Activated CD4-positive, alpha-beta memory T cell treated with anti-CD3 and anti-CD28 coated beads, Interleukin-2, amount 10 ng/mL, durations not matched to agents 7 days and 5 days (primary cell): Measurements from ENCODE around the gene RGS17. TPM values are rescaled to one million over a fixed set of nuclear protein-coding genes. Genes with fewer than 3 reads are reported as not detected.
"Not testable (repeated sequence)": the region's sequence is repeated elsewhere in the genome, so short reads cannot be mapped to it uniquely, and the experiment has no call there.

Experiments used
- CTCF ChIA-PET: fragments of 350-600 bp; sonication (Branson Sonifier 250); formaldehyde crosslinking; loops from one replicate; lab custom pipeline; 2021; ENCODE audit warnings: antibody characterized with exemption, inconsistent platforms; lab: Charles Lee
- POLR2A ChIA-PET: fragments of 350-600 bp; sonication (Branson Sonifier 250); formaldehyde crosslinking; loops from one replicate; lab custom pipeline; 2021; ENCODE audit warnings: antibody characterized with exemption; lab: Charles Lee
- DNase-seq: peaks from one replicate; pipeline ENCODE4 v3.0.0-alpha.2; 2020
- H3K27ac Mint-ChIP-seq: one replicate; pipeline ENCODE4 v1.8.0; 2021; ENCODE audit warnings: mild to moderate bottlenecking, mixed read lengths
- H3K27me3 Mint-ChIP-seq: one replicate; pipeline ENCODE4 v1.8.0; 2021; ENCODE audit warnings: mixed read lengths
- H3K36me3 Mint-ChIP-seq: one replicate; pipeline ENCODE4 v1.8.0; 2021; ENCODE audit warnings: low read depth, mixed read lengths
- H3K4me1 Mint-ChIP-seq: one replicate; pipeline ENCODE4 v1.8.0; 2021; ENCODE audit warnings: mixed read lengths
- H3K4me3 Mint-ChIP-seq: one replicate; pipeline ENCODE4 v1.8.0; 2021; ENCODE audit warnings: mild to moderate bottlenecking, mixed read lengths
- H3K9me3 Mint-ChIP-seq: one replicate; pipeline ENCODE4 v1.8.0; 2021; ENCODE audit warnings: mixed read lengths
- total RNA-seq, 2 experiments: library from RNA; stranded (reverse); gene quantifications; one replicate each; pipeline ENCODE4 v1.2.3, GENCODE V29; 2021

Gene RGS17
- total RNA-seq, 2 experiments from 2014 or later: 0.10 TPM; not detected in 1

- CTCF ChIA-PET, H3K4me3 Mint-ChIP-seq, H3K4me1 Mint-ChIP-seq, POLR2A ChIA-PET, H3K27me3 Mint-ChIP-seq, H3K27ac Mint-ChIP-seq, H3K9me3 Mint-ChIP-seq, H3K36me3 Mint-ChIP-seq, DNase-seq: not testable (repeated sequence)
These were observed 20.5 kb downstream of the RGS17 start for GRCh38 chr6:153110612-153111011.

GRCh38 chr6:153108315-153108714, 22.8 kb downstream of the RGS17 start:
- no peak overlapping the region for H3K27ac Mint-ChIP-seq
- CTCF ChIA-PET: no interaction called here
- peaks cover 4% of the 10 kb centered on the region for H3K27me3 Mint-ChIP-seq

GRCh38 chr6:153106021-153106420, 25.1 kb downstream of the RGS17 start:
- Mint-ChIP-seq H3K4me3 (no peak overlapping the region), H3K9me3 (no peaks in the 10 kb centered on the region), H3K27me3 (peaks cover 4% of the 10 kb centered on the region), H3K4me1 (no peaks in the 10 kb centered on the region), H3K27ac (no peak overlapping the region), H3K36me3 (no peaks in the 10 kb centered on the region)
- ChIA-PET CTCF (no interaction called here), POLR2A (no interaction called here)
- no peak for DNase-seq

More at GRCh38 chr6:153108315-153108714, 22.8 kb downstream of the RGS17 start:
- no peaks in the 10 kb centered on the region for H3K36me3 Mint-ChIP-seq
- no peak for DNase-seq
- no peaks in the 10 kb centered on the region for H3K9me3 Mint-ChIP-seq
- H3K4me1 Mint-ChIP-seq: no peaks in the 10 kb centered on the region
- POLR2A ChIA-PET: no interaction called here
- H3K4me3 Mint-ChIP-seq: no peak overlapping the region

GRCh38 chr6:153104220-153104619, 26.9 kb downstream of the RGS17 start:
- Mint-ChIP-seq H3K4me1 (no peaks in the 10 kb centered on the region), H3K36me3 (no peaks in the 10 kb centered on the region), H3K27me3 (peaks cover 4% of the 10 kb centered on the region), H3K4me3 (no peak overlapping the region), H3K27ac (no peak overlapping the region), H3K9me3 (no peaks in the 10 kb centered on the region)
- CTCF ChIA-PET: no interaction called here
- no peak for DNase-seq
- POLR2A ChIA-PET: no interaction called here

- Mint-ChIP-seq H3K27me3 (peaks cover 4% of the 10 kb centered on the region), H3K4me3 (no peak overlapping the region), H3K4me1 (no peaks in the 10 kb centered on the region), H3K27ac (no peak overlapping the region), H3K9me3 (no peaks in the 10 kb centered on the region), H3K36me3 (no peaks in the 10 kb centered on the region)
- no peak for DNase-seq
- POLR2A ChIA-PET: no interaction called here
- CTCF ChIA-PET: no interaction called here
These were observed 27.8 kb downstream of the RGS17 start for GRCh38 chr6:153103319-153103655.

GRCh38 chr6:153102605-153103318, 28.3 kb downstream of the RGS17 start:
- POLR2A ChIA-PET: no interaction called here
- Mint-ChIP-seq H3K27me3 (peaks cover 4% of the 10 kb centered on the region), H3K9me3 (no peaks in the 10 kb centered on the region), H3K36me3 (no peaks in the 10 kb centered on the region), H3K4me3 (no peak overlapping the region), H3K4me1 (no peaks in the 10 kb centered on the region), H3K27ac (no peak overlapping the region)
- DNase-seq: no peak
- CTCF ChIA-PET: no interaction called here

- ChIA-PET CTCF (no interaction called here), POLR2A (no interaction called here)
- Mint-ChIP-seq H3K4me1 (no peaks in the 10 kb centered on the region), H3K27me3 (peaks cover 7% of the 10 kb centered on the region), H3K4me3 (no peak overlapping the region), H3K9me3 (no peaks in the 10 kb centered on the region), H3K36me3 (no peaks in the 10 kb centered on the region), H3K27ac (no peak overlapping the region)
- DNase-seq: no peak
These were observed 29.6 kb downstream of the RGS17 start for GRCh38 chr6:153101461-153101860.

- no peaks in the 10 kb centered on the region for H3K36me3 Mint-ChIP-seq
These were observed 31.4 kb downstream of the RGS17 start for GRCh38 chr6:153099636-153100035.

GRCh38 chr6:153096792-153097191, 34.3 kb downstream of the RGS17 start:
- Mint-ChIP-seq H3K27me3 (peaks cover 3% of the 10 kb centered on the region), H3K27ac (no peak overlapping the region), H3K36me3 (no peaks in the 10 kb centered on the region), H3K9me3 (no peaks in the 10 kb centered on the region), H3K4me1 (peaks cover 3% of the 10 kb centered on the region), H3K4me3 (no peak overlapping the region)
- ChIA-PET POLR2A (no interaction called here), CTCF (interaction anchor here (0.7 kb wide), 1 partner anchor 62 kb away, joined by 5 read pairs; no protein-coding TSS in a partner anchor)
- no peak for DNase-seq

More at GRCh38 chr6:153099636-153100035, 31.4 kb downstream of the RGS17 start:
- CTCF ChIA-PET: no interaction called here
- Mint-ChIP-seq H3K4me3 (no peak overlapping the region), H3K4me1 (no peaks in the 10 kb centered on the region), H3K27me3 (peaks cover 3% of the 10 kb centered on the region), H3K27ac (no peak overlapping the region), H3K9me3 (no peaks in the 10 kb centered on the region)
- POLR2A ChIA-PET: no interaction called here
- DNase-seq: no peak

GRCh38 chr6:153096031-153096430, 35.1 kb downstream of the RGS17 start:
- Mint-ChIP-seq H3K27me3 (peaks cover 3% of the 10 kb centered on the region), H3K4me3 (no peak overlapping the region), H3K4me1 (peaks cover 3% of the 10 kb centered on the region), H3K27ac (no peak overlapping the region), H3K36me3 (no peaks in the 10 kb centered on the region), H3K9me3 (no peaks in the 10 kb centered on the region)
- no peak for DNase-seq
- ChIA-PET POLR2A (no interaction called here), CTCF (no interaction called here)

GRCh38 chr6:153092082-153093013, 38.7 kb downstream of the RGS17 start:
- POLR2A ChIA-PET: no interaction called here
- Mint-ChIP-seq H3K27ac (no peak overlapping the region), H3K4me1 (peaks cover 3% of the 10 kb centered on the region), H3K36me3 (no peaks in the 10 kb centered on the region), H3K27me3 (no peaks in the 10 kb centered on the region), H3K4me3 (no peak overlapping the region), H3K9me3 (no peaks in the 10 kb centered on the region)
- no peak for DNase-seq
- CTCF ChIA-PET: no interaction called here

- no peaks in the 10 kb centered on the region for H3K36me3 Mint-ChIP-seq
- no peak overlapping the region for H3K27ac Mint-ChIP-seq
- H3K4me1 Mint-ChIP-seq: peaks cover 7% of the 10 kb centered on the region
- H3K27me3 Mint-ChIP-seq: no peaks in the 10 kb centered on the region
- no peak overlapping the region for H3K4me3 Mint-ChIP-seq
- ChIA-PET CTCF (no interaction called here), POLR2A (no interaction called here)
- no peak for DNase-seq
- H3K9me3 Mint-ChIP-seq: no peaks in the 10 kb centered on the region
These were observed 40.7 kb downstream of the RGS17 start for GRCh38 chr6:153090241-153090930.

- Mint-ChIP-seq H3K27me3 (no peaks in the 10 kb centered on the region), H3K4me3 (no peak overlapping the region), H3K4me1 (peaks cover 7% of the 10 kb centered on the region), H3K36me3 (no peaks in the 10 kb centered on the region), H3K9me3 (no peaks in the 10 kb centered on the region), H3K27ac (no peak overlapping the region)
- no peak for DNase-seq
- POLR2A ChIA-PET: no interaction called here
- CTCF ChIA-PET: no interaction called here
These were observed 42.3 kb downstream of the RGS17 start for GRCh38 chr6:153088796-153089195.
